Nephron progenitor cell (in vitro differentiated cells): ENCODE data around the gene SPINDOC.

ENCODE experiments used
- DNase-seq: peaks from one replicate; pipeline ENCODE4 v3.0.0; 2021
- H3K27ac Mint-ChIP-seq: 2 replicates; pipeline ENCODE4 v1.8.0; 2021; ENCODE audit warnings: mild to moderate bottlenecking, moderate library complexity, mixed read lengths
- H3K27me3 Mint-ChIP-seq: 2 replicates; pipeline ENCODE4 v1.8.0; 2021; ENCODE audit warnings: mild to moderate bottlenecking, low read depth, mixed read lengths; ENCODE audit not compliant: poor library complexity
- H3K36me3 Mint-ChIP-seq: 2 replicates; pipeline ENCODE4 v1.8.0; 2021; ENCODE audit warnings: low read depth, mixed read lengths
- H3K4me1 Mint-ChIP-seq: 2 replicates; pipeline ENCODE4 v1.8.0; 2021; ENCODE audit warnings: mixed read lengths
- H3K4me3 Mint-ChIP-seq: 2 replicates; pipeline ENCODE4 v1.8.0; 2021; ENCODE audit warnings: mild to moderate bottlenecking, moderate library complexity, mixed read lengths
- H3K9me3 Mint-ChIP-seq: 2 replicates; pipeline ENCODE4 v1.8.0; 2021; ENCODE audit warnings: mild to moderate bottlenecking, moderate library complexity, mixed read lengths
- CTCF ChIP-seq: fragments of 200-600 bp; sonication (generic); IDR thresholded peaks from 2 replicates; pipeline ENCODE4 v1.5.0; 2021; ENCODE audit warnings: antibody characterized with exemption

SPINDOC gene

GRCh38 chr11:63813035-63813562 is at the start of gene SPINDOC:
TSS of gene SPINDOC (plus strand) at chr11:63813456. CDS start at chr11:63813687, 231 bp downstream.
- DNase-seq: peak; percentile 81
- peaks cover 32% of the 10 kb centered on the region for H3K36me3 Mint-ChIP-seq
- H3K27me3 Mint-ChIP-seq: no peaks in the 10 kb centered on the region
- peaks cover 41% of the 10 kb centered on the region for H3K4me1 Mint-ChIP-seq
- no peak within 1 kb of the TSS for H3K27ac Mint-ChIP-seq
- no peak for TF ChIP-seq CTCF
- H3K9me3 Mint-ChIP-seq: no peaks in the 10 kb centered on the region
- peak within 1 kb of the TSS; percentile 91 for H3K4me3 Mint-ChIP-seq

GRCh38 chr11:63763496-63764339 is 49.5 kb upstream of the SPINDOC start:
- peaks cover 5% of the 10 kb centered on the region for H3K36me3 Mint-ChIP-seq
- peak overlapping the region; percentile 69 for H3K4me3 Mint-ChIP-seq
- H3K27ac Mint-ChIP-seq: no peak overlapping the region
- H3K4me1 Mint-ChIP-seq: peaks cover 51% of the 10 kb centered on the region
- DNase-seq: peak; percentile 65
- no peaks in the 10 kb centered on the region for H3K27me3 Mint-ChIP-seq
- no peaks in the 10 kb centered on the region for H3K9me3 Mint-ChIP-seq
- TF ChIP-seq CTCF: no peak

GRCh38 chr11:63764340-63764678 is 48.9 kb upstream of the SPINDOC start:
- Mint-ChIP-seq H3K27me3 (no peaks in the 10 kb centered on the region), H3K9me3 (no peaks in the 10 kb centered on the region), H3K36me3 (peaks cover under 1% of the 10 kb centered on the region), H3K4me1 (peaks cover 51% of the 10 kb centered on the region), H3K27ac (no peak overlapping the region), H3K4me3 (peak overlapping the region; percentile 45)
- no peak for TF ChIP-seq CTCF
- no peak for DNase-seq

- Mint-ChIP-seq H3K9me3 (no peaks in the 10 kb centered on the region), H3K27ac (peak overlapping the region; percentile 94), H3K4me1 (peaks cover 53% of the 10 kb centered on the region), H3K36me3 (no peaks in the 10 kb centered on the region), H3K4me3 (peak overlapping the region; percentile 76), H3K27me3 (peaks cover 3% of the 10 kb centered on the region)
- DNase-seq: peak; percentile 44
- TF ChIP-seq CTCF: no peak
These were observed 48.3 kb upstream of the SPINDOC start for GRCh38 chr11:63764679-63765647.

GRCh38 chr11:63765688-63766241 is 47.5 kb upstream of the SPINDOC start:
- H3K4me1 Mint-ChIP-seq: peaks cover 55% of the 10 kb centered on the region
- DNase-seq: peak; percentile 17
- no peaks in the 10 kb centered on the region for H3K36me3 Mint-ChIP-seq
- H3K4me3 Mint-ChIP-seq: peak overlapping the region; percentile 95
- H3K9me3 Mint-ChIP-seq: no peaks in the 10 kb centered on the region
- H3K27ac Mint-ChIP-seq: no peak overlapping the region
- H3K27me3 Mint-ChIP-seq: peaks cover 11% of the 10 kb centered on the region
- no peak for TF ChIP-seq CTCF
